GM19351 (cell line): ENCODE results near the gene DCAF11.
"Not testable (repeated sequence)": the region's sequence is repeated elsewhere in the genome, so short reads cannot be mapped to it uniquely, and the experiment has no call there.

Source experiments
- ATAC-seq: cut with Tn5 transposase; IDR thresholded peaks from one replicate; pipeline ENCODE4 v1.9.1; 2021; ENCODE audit warnings: mild to moderate bottlenecking, moderate library complexity; ENCODE audit not compliant: unreplicated experiment

DCAF11 gene

GRCh38 chr14:24095271-24096068 lies 19.1 kb upstream of the DCAF11 start:
- peak; percentile 78 for ATAC-seq

GRCh38 chr14:24096545-24097181 lies 17.9 kb upstream of the DCAF11 start:
- ATAC-seq: no peak

DNA sequence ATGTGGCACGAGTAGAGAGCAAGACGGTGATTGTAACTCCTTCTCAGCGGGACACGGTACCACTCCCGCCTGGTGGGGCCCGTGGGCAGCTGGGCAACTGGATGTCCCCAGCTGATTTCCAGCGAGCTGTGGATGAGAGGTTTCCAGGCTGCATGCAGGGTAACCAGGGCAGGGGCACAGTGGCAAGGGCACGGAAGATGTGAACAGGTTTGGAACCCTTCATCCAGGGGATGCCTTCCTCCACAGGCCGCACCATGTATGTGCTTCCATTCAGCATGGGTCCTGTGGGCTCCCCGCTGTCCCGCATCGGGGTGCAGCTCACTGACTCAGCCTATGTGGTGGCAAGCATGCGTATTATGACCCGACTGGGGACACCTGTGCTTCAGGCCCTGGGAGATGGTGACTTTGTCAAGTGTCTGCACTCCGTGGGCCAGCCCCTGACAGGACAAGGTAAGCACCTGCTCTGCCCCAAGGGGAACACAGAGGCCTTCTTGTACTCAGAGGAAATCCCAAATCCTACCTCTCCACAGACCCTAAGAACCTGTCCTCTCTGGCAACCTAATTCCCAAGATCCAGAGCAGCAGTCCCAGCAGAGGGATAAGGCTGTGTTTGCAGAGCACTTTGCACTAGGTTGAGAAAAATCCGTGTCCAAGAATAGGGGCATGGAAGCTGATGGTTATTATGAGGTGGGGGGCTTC lies 16.2 kb upstream of the DCAF11 start:
- no peak for ATAC-seq

- ATAC-seq: no peak
Measured at GRCh38 chr14:24098927-24099813, 15.4 kb upstream of the DCAF11 start.

DNA sequence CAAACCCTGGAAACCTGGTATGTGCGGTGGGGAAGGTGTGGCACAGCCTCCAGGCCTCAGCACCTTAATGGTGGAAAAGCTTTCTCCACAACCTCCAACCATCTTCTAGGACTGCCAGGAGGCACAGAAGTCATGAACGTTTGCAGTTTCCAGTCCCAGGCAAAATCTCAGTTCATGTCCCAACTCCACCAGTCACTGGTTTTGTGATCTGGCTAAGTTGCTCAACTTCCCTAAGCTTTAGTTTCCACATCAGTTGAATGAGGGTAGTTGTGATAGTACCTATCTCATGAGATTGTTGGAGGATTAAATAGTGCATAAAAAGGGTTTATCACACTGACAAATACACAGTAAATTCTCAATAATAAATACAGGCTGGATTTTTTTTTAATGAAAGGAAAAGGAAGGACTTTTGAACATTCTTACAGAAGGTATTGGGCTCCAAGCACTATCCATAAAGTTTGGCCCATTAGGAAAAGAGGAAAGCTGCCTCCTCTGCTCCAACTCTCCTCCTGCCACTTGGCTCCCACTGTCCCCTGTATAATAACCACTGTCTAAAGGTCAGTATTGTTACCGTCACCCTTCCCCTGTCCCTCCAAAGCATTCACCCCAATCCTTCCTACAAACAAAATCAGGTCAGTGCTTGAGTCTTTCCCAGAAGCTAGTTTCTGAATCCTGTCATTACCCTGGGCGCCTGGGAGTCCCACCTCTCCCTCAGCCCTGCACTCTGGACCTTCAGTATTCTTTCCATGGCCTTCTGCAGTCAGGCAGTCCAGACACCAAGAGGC lies 14.2 kb upstream of the DCAF11 start:
- no peak for ATAC-seq

- no peak for ATAC-seq
Measured at GRCh38 chr14:24100982-24101494, 13.5 kb upstream of the DCAF11 start.

DNA sequence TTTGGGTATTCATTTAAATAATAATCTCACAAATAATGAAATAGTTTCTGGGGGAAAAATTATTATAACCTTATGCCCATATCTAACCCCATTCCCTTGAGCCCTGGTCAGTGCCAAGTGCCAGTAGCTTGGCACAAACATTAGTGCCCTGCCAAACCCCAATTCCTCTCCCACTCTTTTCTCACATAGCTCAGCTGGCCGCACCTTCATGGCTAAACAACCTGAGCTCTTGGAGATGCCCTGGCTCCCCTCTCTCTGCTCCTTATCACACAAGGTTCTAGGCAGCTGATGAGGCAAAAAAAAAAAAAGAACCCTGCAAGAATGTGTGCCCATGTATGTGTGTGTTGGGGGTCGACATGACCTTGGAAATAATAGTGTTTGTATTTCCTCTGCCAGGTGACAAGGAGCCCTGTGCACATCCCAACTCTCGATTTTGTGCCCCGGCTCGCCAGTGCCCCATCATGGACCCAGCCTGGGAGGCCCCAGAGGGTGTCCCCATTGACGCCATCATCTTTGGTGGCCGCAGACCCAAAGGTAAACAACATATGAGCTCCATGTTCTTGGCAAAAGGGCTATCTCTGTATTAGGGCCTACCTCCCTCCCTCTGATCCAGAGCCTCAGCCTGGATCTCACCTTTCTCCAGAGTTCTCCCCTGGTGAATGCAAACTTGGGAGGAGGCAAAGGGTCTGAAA lies 12.1 kb upstream of the DCAF11 start:
- ATAC-seq: no peak

GRCh38 chr14:24103451-24103850 lies 11.1 kb upstream of the DCAF11 start:
- no peak for ATAC-seq

GRCh38 chr14:24105609-24106239 lies 8.9 kb upstream of the DCAF11 start:
- ATAC-seq: not testable (repeated sequence)

DNA sequence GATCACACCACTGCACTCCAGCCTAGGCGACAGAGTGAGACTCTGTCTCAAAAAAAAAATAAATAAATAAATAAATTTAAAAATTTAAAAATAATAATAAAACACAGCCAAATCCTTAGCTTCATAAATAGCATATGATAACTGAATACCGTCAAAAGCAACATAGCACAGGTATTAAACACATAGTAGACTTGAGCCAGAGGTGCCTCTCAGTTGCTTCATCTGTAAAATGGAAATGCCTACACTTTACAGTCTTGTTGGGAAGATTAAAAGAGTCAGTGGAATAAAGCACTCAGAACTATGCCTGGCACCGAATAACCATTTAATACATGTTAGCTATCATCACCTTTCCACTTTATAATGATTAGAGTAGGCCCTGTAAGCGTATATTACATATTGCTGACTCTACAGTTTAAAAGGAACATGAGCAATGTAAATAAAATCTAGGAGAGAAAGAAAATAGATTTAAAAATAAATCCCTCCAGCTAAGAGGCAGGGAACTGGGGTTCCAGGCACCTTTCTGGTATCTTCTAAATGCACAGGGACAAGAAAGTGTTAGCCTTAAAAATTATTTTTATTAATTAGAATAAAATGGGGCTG lies 7.8 kb upstream of the DCAF11 start:
- ATAC-seq: no peak

DNA sequence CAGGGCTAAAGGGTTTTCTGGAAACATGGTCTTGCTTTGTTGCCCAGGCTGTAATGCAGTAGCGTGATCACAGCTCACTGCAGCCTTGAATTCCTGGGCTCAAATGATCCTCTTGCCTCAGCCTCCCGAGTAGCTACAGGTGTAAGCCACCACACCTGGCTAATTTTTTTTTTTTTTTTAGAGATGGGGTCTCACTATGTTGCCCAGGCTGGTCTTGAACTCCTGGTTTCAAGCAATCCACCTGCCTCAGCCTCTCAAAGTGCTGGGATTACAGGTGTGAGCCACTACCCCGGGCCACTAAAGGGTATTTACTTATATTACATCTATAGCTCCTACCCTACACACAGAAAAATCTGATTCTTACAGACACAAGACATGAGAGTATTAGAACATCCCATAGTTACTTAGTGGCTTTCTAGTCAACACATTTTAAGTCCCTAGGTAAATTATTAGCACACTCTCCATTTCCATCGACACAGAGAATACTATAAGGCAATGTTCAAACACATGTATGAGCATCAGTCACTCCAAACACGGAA lies 6.2 kb upstream of the DCAF11 start:
- ATAC-seq: peak; percentile 29

DNA sequence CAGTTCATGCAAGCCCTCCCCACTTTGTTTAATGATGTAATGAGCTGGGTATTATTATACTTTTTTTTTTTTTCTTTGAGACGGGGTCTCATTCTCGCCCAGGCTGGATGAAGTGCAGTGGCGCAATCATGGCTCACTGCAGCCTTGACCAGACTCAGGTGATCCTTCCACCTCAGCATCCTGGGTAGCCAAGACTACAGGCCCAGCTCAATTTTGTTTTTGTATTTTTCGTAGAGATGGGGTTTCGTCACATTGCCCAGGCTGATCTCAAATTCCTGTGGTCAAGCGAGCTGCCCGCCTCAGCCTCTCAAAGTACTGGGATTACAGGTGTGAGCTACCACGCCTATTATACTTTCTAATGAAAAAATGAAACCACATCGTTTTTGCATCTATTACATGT lies 4.5 kb upstream of the DCAF11 start:
- no peak for ATAC-seq

- ATAC-seq: no peak
Measured at GRCh38 chr14:24110523-24110922, 4.1 kb upstream of the DCAF11 start.

GRCh38 chr14:24113379-24113800 lies 1.2 kb upstream of the DCAF11 start:
- no peak for ATAC-seq

DNA sequence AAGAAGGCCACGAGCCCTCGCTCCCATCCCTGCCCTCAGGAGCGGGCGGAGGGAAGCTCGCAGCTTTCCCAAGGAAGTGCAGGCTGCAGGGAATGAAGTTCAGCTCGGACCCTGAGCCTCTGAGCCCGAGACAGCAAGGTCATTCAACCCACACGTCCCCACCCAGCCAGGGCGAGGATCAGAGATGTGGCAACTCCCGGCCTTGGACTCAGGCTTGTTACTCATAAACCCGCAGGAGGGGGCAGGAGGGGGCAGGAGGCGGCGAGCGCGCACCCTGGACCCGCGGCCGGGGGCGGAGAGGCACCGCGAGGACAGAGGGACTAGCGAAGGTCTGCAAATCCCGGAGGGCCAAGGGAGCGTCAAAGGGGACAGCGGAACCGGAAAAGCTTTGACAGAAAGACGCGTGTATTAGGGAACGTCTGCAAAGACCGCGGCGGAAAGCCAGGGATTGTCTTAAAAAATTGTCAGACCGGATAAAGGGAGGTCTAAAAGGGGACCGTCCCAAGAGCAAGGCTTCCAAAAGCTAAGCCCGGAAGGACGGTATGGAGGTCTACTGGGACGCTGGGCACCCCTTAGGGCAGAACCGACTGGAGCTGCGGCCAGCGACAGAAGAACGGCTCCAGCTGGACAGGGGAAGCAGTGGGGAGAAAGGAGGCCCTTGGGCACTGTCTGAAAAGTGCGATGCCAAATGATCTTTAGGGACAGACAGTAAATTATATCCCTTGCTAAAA lies 611 bp upstream of the DCAF11 start:
- ATAC-seq: peak; percentile 27

DNA sequence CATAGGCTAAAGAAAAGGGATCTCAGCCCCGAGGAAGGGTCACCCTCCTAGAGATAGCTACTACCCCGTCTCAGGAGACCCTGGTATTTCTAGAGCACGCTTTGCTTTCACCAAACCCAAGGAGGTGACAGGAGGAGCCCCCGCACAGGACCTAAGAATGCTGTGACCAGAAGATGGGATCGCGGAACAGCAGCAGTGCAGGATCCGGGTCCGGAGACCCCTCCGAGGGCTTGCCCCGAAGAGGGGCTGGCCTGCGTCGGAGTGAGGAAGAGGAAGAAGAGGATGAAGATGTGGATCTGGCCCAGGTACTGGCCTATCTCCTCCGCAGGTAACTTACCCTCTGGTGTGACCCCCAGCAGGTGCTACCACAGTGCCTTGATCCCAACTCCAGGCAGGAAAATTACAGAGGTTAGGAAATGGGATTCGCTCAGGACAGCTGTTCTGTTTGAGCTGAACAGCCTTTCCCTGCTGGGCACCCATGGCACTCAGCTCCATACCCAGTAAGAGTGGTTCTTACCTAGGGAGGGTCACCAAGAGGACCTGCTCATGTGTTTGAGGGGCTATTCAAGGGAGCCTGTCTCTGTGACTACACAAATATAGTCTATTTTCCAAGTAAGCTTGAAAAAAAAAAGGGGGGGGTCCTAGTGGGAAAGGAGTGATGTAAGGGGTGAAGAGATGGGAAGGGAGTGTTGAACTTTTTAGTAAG lies 998 bp downstream of the DCAF11 start:
- ATAC-seq: no peak
